NCI-H2107 (cell line): Measurements from ENCODE around the gene PMIS2.

ENCODE experiments used
- DNase-seq: peaks from one replicate; lab custom pipeline; 2025; lab: John Stamatoyannopoulos, UW

Gene PMIS2

GRCh38 chr19:35585848-35586247 is at the start of gene PMIS2:
Gene PMIS2, plus strand, starts transcription at chr19:35586173. Its CDS starts 87 bp downstream, at chr19:35586260.
- DNase-seq = no peak

GRCh38 chr19:35539314-35539713 is 46.7 kb upstream of the PMIS2 start:
- DNase-seq = no peak

GRCh38 chr19:35539850-35540249 is 46.1 kb upstream of the PMIS2 start:
- no peak for DNase-seq

GRCh38 chr19:35540356-35540927 is 45.5 kb upstream of the PMIS2 start:
- no peak for DNase-seq

- DNase-seq = no peak
These were observed 43.8 kb upstream of the PMIS2 start for GRCh38 chr19:35542209-35542608.

GRCh38 chr19:35543280-35544109 is 42.5 kb upstream of the PMIS2 start:
- DNase-seq = no peak

- no peak for DNase-seq
These were observed 41.7 kb upstream of the PMIS2 start for GRCh38 chr19:35544110-35544802.

- peak; percentile 16 for DNase-seq
These were observed 40.7 kb upstream of the PMIS2 start, which contains the start of gene TMEM147 for GRCh38 chr19:35545001-35545854. Gene TMEM147, plus strand, starts transcription at chr19:35545626. Its CDS starts 114 bp downstream, at chr19:35545740.

GRCh38 chr19:35545855-35546381 is 40.1 kb upstream of the PMIS2 start:
- no peak for DNase-seq

- DNase-seq = no peak
These were observed 39.4 kb upstream of the PMIS2 start for GRCh38 chr19:35546532-35546931.

- peak; percentile 63 for DNase-seq
These were observed 36.7 kb upstream of the PMIS2 start for GRCh38 chr19:35549174-35549788.

GRCh38 chr19:35549879-35550523 is 36.0 kb upstream of the PMIS2 start:
- DNase-seq = no peak

GRCh38 chr19:35551091-35551810 is 34.7 kb upstream of the PMIS2 start:
- no peak for DNase-seq

GRCh38 chr19:35552534-35553384 is 33.2 kb upstream of the PMIS2 start:
- DNase-seq = no peak

- no peak for DNase-seq
These were observed 32.5 kb upstream of the PMIS2 start for GRCh38 chr19:35553385-35554000.

- no peak for DNase-seq
These were observed 31.9 kb upstream of the PMIS2 start for GRCh38 chr19:35554076-35554475.

GRCh38 chr19:35555301-35556005 is 30.5 kb upstream of the PMIS2 start:
- DNase-seq = no peak

- no peak for DNase-seq
These were observed 29.9 kb upstream of the PMIS2 start for GRCh38 chr19:35556025-35556590.
